ENCODE data around the gene STX17.
"Not testable (repeated sequence)": the region's sequence is repeated elsewhere in the genome, so short reads cannot be mapped to it uniquely, and the experiment has no call there.

The STX17 gene

GRCh38 chr9:99973455-99973854, 67.0 kb downstream of the STX17 start:
- no peak for FAIRE-seq

DNA sequence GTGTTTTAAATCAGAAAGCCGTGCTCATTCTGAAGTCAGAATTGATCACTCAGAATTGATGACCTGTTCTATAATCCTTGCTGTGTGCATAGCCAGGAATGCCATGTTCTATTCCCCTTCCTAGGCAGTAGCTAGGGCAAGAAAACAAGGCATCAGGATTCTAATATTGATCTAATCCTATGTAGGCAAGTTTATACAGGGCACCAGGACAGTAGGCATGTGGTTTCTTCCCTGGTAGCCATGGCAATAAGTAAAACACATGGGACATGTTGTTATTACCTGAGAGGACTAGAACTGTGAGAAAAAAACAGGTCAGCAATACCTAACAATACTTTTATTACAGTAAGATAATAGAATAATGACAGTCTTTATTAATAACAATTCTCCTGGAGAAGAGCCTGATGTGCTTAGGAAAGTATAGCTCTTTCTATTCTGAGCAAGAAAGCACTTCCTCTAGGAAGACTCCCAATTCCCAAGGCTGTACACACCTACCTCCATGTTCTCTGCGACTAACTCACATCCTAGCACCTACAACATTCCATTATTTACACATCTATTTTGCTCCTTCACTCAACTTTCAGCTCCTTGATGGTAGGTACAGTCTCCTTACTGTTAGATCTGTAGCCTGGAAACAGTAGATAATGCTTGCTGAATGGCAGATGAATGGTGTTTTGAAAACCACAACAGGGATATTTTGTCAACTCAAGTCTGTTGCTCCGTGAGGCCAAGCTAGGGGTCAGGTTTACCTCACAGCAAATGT, 70.8 kb downstream of the STX17 start:
- no peak for FAIRE-seq

DNA sequence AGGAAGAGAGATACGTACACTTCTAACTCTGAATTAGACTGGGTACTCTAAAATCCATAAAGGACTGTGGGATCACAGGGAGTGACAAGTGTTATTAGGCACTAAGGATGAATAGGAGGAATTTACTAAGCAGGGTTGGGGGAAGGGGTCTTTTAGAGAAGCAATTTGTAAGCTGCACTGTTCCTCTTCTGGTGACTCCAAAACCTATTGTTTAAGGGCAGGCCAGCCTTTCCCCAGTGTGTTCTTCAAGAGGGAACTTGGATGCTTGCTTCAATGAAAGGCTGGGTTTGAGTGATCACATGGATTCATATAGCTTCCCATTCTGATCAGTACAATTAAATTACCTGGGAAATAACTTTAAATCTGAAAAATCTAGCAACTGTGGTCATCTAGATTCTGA, 71.8 kb downstream of the STX17 start:
- no peak for FAIRE-seq

- FAIRE-seq = no peak
Measured at GRCh38 chr9:99980598-99980997, 74.1 kb downstream of the STX17 start.

DNA sequence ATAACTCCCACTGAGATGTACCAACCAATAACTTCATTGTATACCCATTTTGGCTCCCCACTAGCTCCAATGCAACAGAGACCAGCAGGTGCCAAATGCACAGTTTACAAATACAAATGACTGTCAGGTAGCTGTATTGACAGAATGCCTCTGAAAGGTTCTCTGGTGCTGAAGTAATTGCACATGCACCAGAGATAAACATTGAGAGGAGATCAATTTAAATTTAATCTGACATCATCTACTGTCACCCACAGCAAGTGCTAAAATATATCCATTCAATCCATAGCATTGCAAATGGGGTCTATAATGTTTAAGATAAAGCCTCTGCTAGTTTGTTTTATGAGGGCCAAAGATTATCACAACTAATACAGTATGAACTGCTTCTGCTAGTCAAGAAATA, 80.2 kb downstream of the STX17 start:
- FAIRE-seq = no peak

DNA sequence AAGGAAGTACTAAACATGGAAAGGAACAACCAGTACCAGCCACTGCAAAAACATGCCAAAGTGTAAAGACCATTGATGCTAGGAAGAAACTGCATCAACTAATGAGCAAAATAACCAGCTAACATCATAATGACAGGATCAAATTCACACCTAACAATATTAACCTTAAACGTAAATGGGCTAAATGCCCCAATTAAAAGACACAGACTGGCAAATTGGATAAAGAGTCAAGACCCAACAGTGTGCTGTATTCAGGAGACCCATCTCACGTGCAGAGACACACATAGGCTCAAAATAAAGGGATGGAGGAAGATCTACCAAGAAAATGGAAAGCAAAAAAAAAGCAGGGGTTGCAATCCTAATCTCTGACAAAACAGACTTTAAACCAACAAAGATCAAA, 84.1 kb downstream of the STX17 start:
- not testable (repeated sequence) for FAIRE-seq

GRCh38 chr9:99998266-99998665, 91.8 kb downstream of the STX17 start:
- no peak for FAIRE-seq

- FAIRE-seq = no peak
Measured at GRCh38 chr9:99998866-99999265, 92.4 kb downstream of the STX17 start.

GRCh38 chr9:99999797-100000196, 93.3 kb downstream of the STX17 start:
- no peak for FAIRE-seq

GRCh38 chr9:100011062-100011681, 104.7 kb downstream of the STX17 start:
- FAIRE-seq = peak; percentile 13

DNA sequence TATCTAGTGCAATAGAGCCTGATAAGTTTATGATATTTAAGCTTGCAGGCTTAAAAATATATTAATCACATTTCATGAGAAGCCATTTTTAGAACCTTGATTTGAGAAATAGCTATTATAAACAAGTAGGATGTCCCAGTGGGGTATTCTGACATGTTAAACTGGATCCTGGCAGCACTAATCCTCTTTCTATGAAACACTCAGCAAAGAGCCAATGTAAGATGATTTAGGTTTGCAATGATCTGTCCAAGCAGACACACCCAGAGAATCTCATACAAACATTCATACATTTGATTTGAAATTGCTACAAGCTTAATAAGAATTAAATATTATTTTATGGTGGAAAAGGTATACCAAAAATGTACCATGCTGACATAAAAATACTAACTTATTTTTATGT, 105.8 kb downstream of the STX17 start:
- FAIRE-seq = no peak

GRCh38 chr9:100013573-100013972, 107.1 kb downstream of the STX17 start:
- no peak for FAIRE-seq

- FAIRE-seq = no peak
Measured at GRCh38 chr9:100014846-100015245, 108.4 kb downstream of the STX17 start.

DNA sequence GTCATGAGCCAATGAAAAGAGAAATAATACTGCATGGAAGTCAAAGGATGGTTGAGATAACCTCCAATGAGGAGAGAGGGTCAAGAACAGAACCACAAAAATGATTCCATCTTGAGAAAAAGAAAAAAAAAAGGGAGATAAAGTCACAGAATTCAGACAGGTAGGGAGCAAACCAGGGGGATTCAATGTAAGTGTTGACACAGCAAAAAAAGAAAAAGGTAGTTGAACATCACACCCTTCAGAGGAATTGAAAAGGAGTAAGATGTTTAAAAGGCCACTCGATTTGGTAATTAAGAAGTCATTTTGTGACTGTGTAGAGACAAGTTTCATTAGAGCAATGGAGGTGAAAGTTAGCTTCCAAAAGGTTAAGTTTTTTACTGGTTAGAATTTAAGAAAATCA, 113.1 kb downstream of the STX17 start:
- FAIRE-seq = no peak
